Measurements from ENCODE around the gene PDE4B. TPM values are rescaled to one million over a fixed set of nuclear protein-coding genes. Genes with fewer than 3 reads are reported as not detected.

The PDE4B gene
- total RNA-seq, 4 donors from 2014 or later: 3.7 to 16.6 (median 5.1) TPM

GRCh38 chr1:65818966-65819365 lies 26.3 kb downstream of the PDE4B start:
- intact Hi-C loops (cut with DNase I): no loop called here
- H3K4me3 ChIP-seq: no peak overlapping the region
- no peaks in the 10 kb centered on the region for H3K9me3 ChIP-seq
- TF ChIP-seq POLR2AphosphoS5 (IDR thresholded peaks at IDR 0.05) (no peak), EP300 (IDR thresholded peaks at IDR 0.05) (no peak), POLR2A (IDR thresholded peaks at IDR 0.05; ENCODE audit: low read depth) (no peak)
- TF ChIP-seq, protein P1, sequence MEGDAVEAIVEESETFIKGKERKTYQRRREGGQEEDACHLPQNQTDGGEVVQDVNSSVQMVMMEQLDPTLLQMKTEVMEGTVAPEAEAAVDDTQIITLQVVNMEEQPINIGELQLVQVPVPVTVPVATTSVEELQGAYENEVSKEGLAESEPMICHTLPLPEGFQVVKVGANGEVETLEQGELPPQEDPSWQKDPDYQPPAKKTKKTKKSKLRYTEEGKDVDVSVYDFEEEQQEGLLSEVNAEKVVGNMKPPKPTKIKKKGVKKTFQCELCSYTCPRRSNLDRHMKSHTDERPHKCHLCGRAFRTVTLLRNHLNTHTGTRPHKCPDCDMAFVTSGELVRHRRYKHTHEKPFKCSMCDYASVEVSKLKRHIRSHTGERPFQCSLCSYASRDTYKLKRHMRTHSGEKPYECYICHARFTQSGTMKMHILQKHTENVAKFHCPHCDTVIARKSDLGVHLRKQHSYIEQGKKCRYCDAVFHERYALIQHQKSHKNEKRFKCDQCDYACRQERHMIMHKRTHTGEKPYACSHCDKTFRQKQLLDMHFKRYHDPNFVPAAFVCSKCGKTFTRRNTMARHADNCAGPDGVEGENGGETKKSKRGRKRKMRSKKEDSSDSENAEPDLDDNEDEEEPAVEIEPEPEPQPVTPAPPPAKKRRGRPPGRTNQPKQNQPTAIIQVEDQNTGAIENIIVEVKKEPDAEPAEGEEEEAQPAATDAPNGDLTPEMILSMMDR (IDR thresholded peaks at IDR 0.05): no peak
- H3K4me1 ChIP-seq: no peaks in the 10 kb centered on the region
- WGBS: 85% methylated on average over 1 of the region's 1 CpG
- no peak for DNase-seq (ENCODE audit: extremely low spot score)
- no peaks in the 10 kb centered on the region for H3K27me3 ChIP-seq
- H3K36me3 ChIP-seq: no peaks in the 10 kb centered on the region
- no peak overlapping the region for H3K27ac ChIP-seq (replicated peaks in 1 of 4)

GRCh38 chr1:65820983-65821382 lies 28.3 kb downstream of the PDE4B start:
- no peak for TF ChIP-seq EP300 (IDR thresholded peaks at IDR 0.05)
- TF ChIP-seq, protein P1 (IDR thresholded peaks at IDR 0.05): no peak
- no peak for TF ChIP-seq POLR2AphosphoS5 (IDR thresholded peaks at IDR 0.05)
- H3K4me3 ChIP-seq: no peak overlapping the region
- no peaks in the 10 kb centered on the region for H3K27me3 ChIP-seq
- H3K4me1 ChIP-seq: no peaks in the 10 kb centered on the region
- intact Hi-C loops (cut with DNase I): no loop called here
- H3K36me3 ChIP-seq: no peaks in the 10 kb centered on the region
- WGBS: 75% methylated on average over 1 of the region's 1 CpG
- no peak for DNase-seq (ENCODE audit: extremely low spot score)
- H3K9me3 ChIP-seq: no peaks in the 10 kb centered on the region
- H3K27ac ChIP-seq (replicated peaks in 1 of 4): no peak overlapping the region

GRCh38 chr1:65821386-65821785 lies 28.7 kb downstream of the PDE4B start:
- DNase-seq (ENCODE audit: extremely low spot score): no peak
- H3K36me3 ChIP-seq: no peaks in the 10 kb centered on the region
- H3K27me3 ChIP-seq: no peaks in the 10 kb centered on the region
- intact Hi-C loops (cut with DNase I): no loop called here
- no peak overlapping the region for H3K27ac ChIP-seq (replicated peaks in 1 of 4)
- no peaks in the 10 kb centered on the region for H3K9me3 ChIP-seq
- TF ChIP-seq POLR2AphosphoS5 (IDR thresholded peaks at IDR 0.05) (no peak), POLR2A (IDR thresholded peaks at IDR 0.05; ENCODE audit: low read depth) (no peak), EP300 (IDR thresholded peaks at IDR 0.05) (no peak)
- TF ChIP-seq, protein P1 (IDR thresholded peaks at IDR 0.05): no peak
- no peak overlapping the region for H3K4me3 ChIP-seq
- H3K4me1 ChIP-seq: no peaks in the 10 kb centered on the region

- intact Hi-C loops (cut with DNase I): no loop called here
- Histone ChIP-seq H3K27ac (replicated peaks in 1 of 4) (no peak overlapping the region), H3K36me3 (no peaks in the 10 kb centered on the region), H3K9me3 (no peaks in the 10 kb centered on the region), H3K4me3 (no peak overlapping the region), H3K4me1 (no peaks in the 10 kb centered on the region), H3K27me3 (no peaks in the 10 kb centered on the region)
- TF ChIP-seq EP300 (IDR thresholded peaks at IDR 0.05) (no peak), POLR2AphosphoS5 (IDR thresholded peaks at IDR 0.05) (no peak), POLR2A (IDR thresholded peaks at IDR 0.05; ENCODE audit: low read depth) (no peak)
- TF ChIP-seq, protein P1 (IDR thresholded peaks at IDR 0.05): no peak
- DNase-seq (ENCODE audit: extremely low spot score): no peak
Measured at GRCh38 chr1:65824103-65824502, 31.4 kb downstream of the PDE4B start.

DNA sequence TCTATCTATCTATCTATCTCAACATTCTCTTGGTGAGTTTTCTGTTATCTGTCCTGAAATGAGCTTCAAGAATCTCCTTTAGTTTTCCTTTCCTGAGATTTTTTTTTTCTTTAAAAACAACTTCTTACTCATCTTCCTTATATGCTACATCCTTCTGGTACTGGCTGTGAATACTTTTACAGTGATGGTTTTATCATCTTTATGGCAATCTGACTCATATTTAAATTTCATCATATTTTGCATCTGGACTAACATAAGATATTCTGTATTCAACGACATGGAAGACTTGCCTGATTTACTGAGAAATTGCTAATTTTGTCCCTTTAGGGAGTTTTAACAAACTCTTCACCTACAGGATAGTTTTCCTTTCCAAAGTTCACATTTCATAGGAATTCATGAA lies 33.0 kb downstream of the PDE4B start:
- Histone ChIP-seq H3K4me3 (no peak overlapping the region), H3K27ac (replicated peaks in 1 of 4) (no peak overlapping the region), H3K9me3 (no peaks in the 10 kb centered on the region), H3K4me1 (no peaks in the 10 kb centered on the region), H3K36me3 (no peaks in the 10 kb centered on the region), H3K27me3 (no peaks in the 10 kb centered on the region)
- 80% methylated on average over 1 of the region's 1 CpG for WGBS
- intact Hi-C loops (cut with DNase I): no loop called here
- no peak for DNase-seq (ENCODE audit: extremely low spot score)
- no peak for TF ChIP-seq POLR2A (IDR thresholded peaks at IDR 0.05; ENCODE audit: low read depth)
- TF ChIP-seq POLR2AphosphoS5 (IDR thresholded peaks at IDR 0.05): no peak
- no peak for TF ChIP-seq EP300 (IDR thresholded peaks at IDR 0.05)
- TF ChIP-seq, protein P1 (IDR thresholded peaks at IDR 0.05): no peak

Measured in esophagus muscularis mucosa (tissue), 4 donors.